Effector CD8-positive, alpha-beta T cell (primary cell): Measurements from ENCODE around the gene CD59.
A peak's percentile ranks its signal among the peaks of the same experiment; 100 is the strongest.
"Not testable (repeated sequence)": the region's sequence is repeated elsewhere in the genome, so short reads cannot be mapped to it uniquely, and the experiment has no call there.

ENCODE experiments used
- DNase-seq: peaks from one replicate; lab custom pipeline; 2025; lab: John Stamatoyannopoulos, UW

CD59 gene

GRCh38 chr11:33742249-33742851 lies 6.1 kb upstream of the CD59 start:
- DNase-seq = no peak

GRCh38 chr11:33741806-33742205 lies 5.6 kb upstream of the CD59 start:
- DNase-seq = no peak

GRCh38 chr11:33737362-33737821 lies 1.2 kb upstream of the CD59 start:
- no peak for DNase-seq

GRCh38 chr11:33735271-33736147 lies 714 bp downstream of the CD59 start:
- peak; percentile 17 for DNase-seq

- no peak for DNase-seq
Observed at GRCh38 chr11:33734441-33735270, 1.6 kb downstream of the CD59 start.

GRCh38 chr11:33733980-33734379 lies 2.2 kb downstream of the CD59 start:
- no peak for DNase-seq

GRCh38 chr11:33731723-33732531 lies 4.3 kb downstream of the CD59 start:
- DNase-seq = no peak

GRCh38 chr11:33730716-33731115 lies 5.5 kb downstream of the CD59 start:
- DNase-seq = no peak

- DNase-seq = not testable (repeated sequence)
Observed at GRCh38 chr11:33729072-33729664, 7.1 kb downstream of the CD59 start.

GRCh38 chr11:33727539-33727938 lies 8.7 kb downstream of the CD59 start:
- DNase-seq = not testable (repeated sequence)

GRCh38 chr11:33725496-33725895 lies 10.7 kb downstream of the CD59 start:
- no peak for DNase-seq

GRCh38 chr11:33724644-33725035 lies 11.6 kb downstream of the CD59 start:
- DNase-seq = no peak

- no peak for DNase-seq
Observed at GRCh38 chr11:33723238-33723881, 12.9 kb downstream of the CD59 start.

- no peak for DNase-seq
Observed at GRCh38 chr11:33722590-33723234, 13.5 kb downstream of the CD59 start.

GRCh38 chr11:33721984-33722383 lies 14.2 kb downstream of the CD59 start:
- DNase-seq = no peak

- DNase-seq = no peak
Observed at GRCh38 chr11:33721426-33721825, 14.8 kb downstream of the CD59 start.

- DNase-seq = no peak
Observed at GRCh38 chr11:33719587-33719986, 16.6 kb downstream of the CD59 start.

- DNase-seq = no peak
Observed at GRCh38 chr11:33718440-33718839, 17.8 kb downstream of the CD59 start.

GRCh38 chr11:33716243-33716642 lies 20.0 kb downstream of the CD59 start:
- DNase-seq = no peak

GRCh38 chr11:33713856-33714398 lies 22.3 kb downstream of the CD59 start:
- DNase-seq = no peak
